GM12892 (cell line): ENCODE results near the gene BANF2.
"Not testable (repeated sequence)": the region's sequence is repeated elsewhere in the genome, so short reads cannot be mapped to it uniquely, and the experiment has no call there.

Experiments
- POLR2A ChIP-seq: IDR thresholded peaks from 2 replicates; pipeline ENCODE4 v1.6.1; 2011; ENCODE audit warnings: low read depth, low read length, control low read depth
- POLR2AphosphoS5 ChIP-seq: IDR thresholded peaks from 2 replicates; pipeline ENCODE4 v1.6.1; 2011; ENCODE audit warnings: low read depth, low read length, control low read depth

GRCh38 chr20:17659344-17659743, 40.4 kb upstream of the BANF2 start:
- not testable (repeated sequence) for TF ChIP-seq POLR2AphosphoS5, POLR2A
